HL-60 (cell line): ENCODE results near the gene GFOD2.

Source experiments
- CTCF ChIP-seq: IDR thresholded peaks from one replicate; pipeline ENCODE4 v1.5.1; 2011; ENCODE audit warnings: low read length, control low read depth, inconsistent platforms; ENCODE audit not compliant: insufficient read depth
- REST ChIP-seq: IDR thresholded peaks from 2 replicates; pipeline ENCODE4 v1.6.1; 2012; ENCODE audit warnings: low read depth; ENCODE audit not compliant: insufficient replicate concordance

GRCh38 chr16:67662653-67663010 is 56.5 kb downstream of the GFOD2 start:
- TF ChIP-seq CTCF (no peak), REST (no peak)
